NK-92 treated with Interleukin-12 subunit alpha and Interleukin-12 subunit beta, amount 100 ng/mL, for 24 hours (cell line): ENCODE data around the gene KRT71.
"Not testable (repeated sequence)": the region's sequence is repeated elsewhere in the genome, so short reads cannot be mapped to it uniquely, and the experiment has no call there.

Experiments used
- DNase-seq: peaks from one replicate; lab custom pipeline; 2025; lab: John Stamatoyannopoulos, UW

Gene KRT71

GRCh38 chr12:52552681-52553195 lies at the start of gene KRT71:
Gene KRT71 (minus strand): TSS chr12:52553145. CDS start chr12:52553077, 68 bp downstream.
- DNase-seq: no peak

- no peak for DNase-seq
These were observed 49.6 kb upstream of the KRT71 start for GRCh38 chr12:52602552-52602951.

GRCh38 chr12:52601671-52602070 lies 48.7 kb upstream of the KRT71 start:
- DNase-seq: no peak

- DNase-seq: no peak
These were observed 48.1 kb upstream of the KRT71 start, which contains the start of gene KRT72 for GRCh38 chr12:52600941-52601481. Gene KRT72 (minus strand): TSS chr12:52601463. CDS start chr12:52601452, 11 bp downstream.

GRCh38 chr12:52600475-52600874 lies 47.5 kb upstream of the KRT71 start:
- no peak for DNase-seq

GRCh38 chr12:52600071-52600470 lies 47.1 kb upstream of the KRT71 start:
- DNase-seq: no peak

- no peak for DNase-seq
These were observed 46.0 kb upstream of the KRT71 start for GRCh38 chr12:52598966-52599365.

- not testable (repeated sequence) for DNase-seq
These were observed 41.3 kb upstream of the KRT71 start for GRCh38 chr12:52594237-52594636.

- no peak for DNase-seq
These were observed 38.6 kb upstream of the KRT71 start for GRCh38 chr12:52591521-52591920.

- DNase-seq: no peak
These were observed 37.1 kb upstream of the KRT71 start for GRCh38 chr12:52590021-52590420.

GRCh38 chr12:52587563-52587962 lies 34.6 kb upstream of the KRT71 start:
- no peak for DNase-seq

GRCh38 chr12:52585946-52586345 lies 33.0 kb upstream of the KRT71 start:
- DNase-seq: no peak

GRCh38 chr12:52585066-52585465 lies 32.1 kb upstream of the KRT71 start:
- DNase-seq: no peak

- no peak for DNase-seq
These were observed 31.3 kb upstream of the KRT71 start for GRCh38 chr12:52584156-52584682.

GRCh38 chr12:52582971-52583456 lies 30.1 kb upstream of the KRT71 start:
- DNase-seq: peak; percentile 26

GRCh38 chr12:52582486-52582885 lies 29.5 kb upstream of the KRT71 start:
- DNase-seq: no peak

GRCh38 chr12:52581481-52581880 lies 28.5 kb upstream of the KRT71 start:
- no peak for DNase-seq

GRCh38 chr12:52581066-52581465 lies 28.1 kb upstream of the KRT71 start:
- no peak for DNase-seq

- DNase-seq: no peak
These were observed 27.6 kb upstream of the KRT71 start for GRCh38 chr12:52580496-52580895.

- no peak for DNase-seq
These were observed 26.8 kb upstream of the KRT71 start for GRCh38 chr12:52579468-52580465.

- no peak for DNase-seq
These were observed 25.5 kb upstream of the KRT71 start for GRCh38 chr12:52578469-52578868.

GRCh38 chr12:52577316-52577715 lies 24.4 kb upstream of the KRT71 start:
- DNase-seq: no peak

- no peak for DNase-seq
These were observed 23.0 kb upstream of the KRT71 start for GRCh38 chr12:52575948-52576347.
